ENCODE results near the gene C9orf78. TPM values are rescaled to one million over a fixed set of nuclear protein-coding genes. Genes with fewer than 3 reads are reported as not detected.

C9orf78 gene
- polyA plus RNA-seq, 1 donor = 47.5 TPM

GRCh38 chr9:129867136-129868022 lies 32.3 kb upstream of the C9orf78 start:
- no peaks in the 10 kb centered on the region for H3K9me3 ChIP-seq (ENCODE audit: control insufficient read depth, low read depth, low read length)

GRCh38 chr9:129866394-129867135 lies 31.5 kb upstream of the C9orf78 start:
- H3K4me1 ChIP-seq (ENCODE audit: control insufficient read depth, insufficient read depth, low read length) = no peaks in the 10 kb centered on the region
- peaks cover 30% of the 10 kb centered on the region for H3K36me3 ChIP-seq (ENCODE audit: control insufficient read depth, insufficient read depth, low read length)
- H3K27ac ChIP-seq (ENCODE audit: low read length) = no peak overlapping the region
- H3K9me3 ChIP-seq (ENCODE audit: control insufficient read depth, low read depth, low read length) = no peaks in the 10 kb centered on the region
- no peak overlapping the region for H3K4me3 ChIP-seq (ENCODE audit: low read length)
- H3K27me3 ChIP-seq (ENCODE audit: control insufficient read depth, insufficient read depth, low read length) = no peaks in the 10 kb centered on the region
- 70% methylated on average over 2 of the region's 17 CpGs for WGBS (ENCODE audit: insufficient coverage, low lambda C conversion rate)
- DNase-seq = no peak

More at GRCh38 chr9:129867136-129868022, 32.3 kb upstream of the C9orf78 start:
- no peaks in the 10 kb centered on the region for H3K27me3 ChIP-seq (ENCODE audit: control insufficient read depth, insufficient read depth, low read length)
- no peak for DNase-seq
- no CpG with 5 or more reads among the region's 17 CpGs for WGBS (ENCODE audit: insufficient coverage, low lambda C conversion rate)
- H3K4me3 ChIP-seq (ENCODE audit: low read length) = no peak overlapping the region
- no peak overlapping the region for H3K27ac ChIP-seq (ENCODE audit: low read length)
- H3K36me3 ChIP-seq (ENCODE audit: control insufficient read depth, insufficient read depth, low read length) = peaks cover 25% of the 10 kb centered on the region
- H3K4me1 ChIP-seq (ENCODE audit: control insufficient read depth, insufficient read depth, low read length) = no peaks in the 10 kb centered on the region

GRCh38 chr9:129865668-129866320 lies 30.7 kb upstream of the C9orf78 start:
- DNase-seq = no peak
- Histone ChIP-seq H3K27ac (ENCODE audit: low read length) (no peak overlapping the region), H3K36me3 (ENCODE audit: control insufficient read depth, insufficient read depth, low read length) (peaks cover 38% of the 10 kb centered on the region), H3K4me1 (ENCODE audit: control insufficient read depth, insufficient read depth, low read length) (no peaks in the 10 kb centered on the region), H3K9me3 (ENCODE audit: control insufficient read depth, low read depth, low read length) (no peaks in the 10 kb centered on the region), H3K27me3 (ENCODE audit: control insufficient read depth, insufficient read depth, low read length) (no peaks in the 10 kb centered on the region), H3K4me3 (ENCODE audit: low read length) (no peak overlapping the region)
- WGBS (ENCODE audit: insufficient coverage, low lambda C conversion rate) = no CpG with 5 or more reads among the region's 14 CpGs

GRCh38 chr9:129864991-129865647 lies 30.0 kb upstream of the C9orf78 start:
- Histone ChIP-seq H3K27me3 (ENCODE audit: control insufficient read depth, insufficient read depth, low read length) (no peaks in the 10 kb centered on the region), H3K4me3 (ENCODE audit: low read length) (no peak overlapping the region), H3K4me1 (ENCODE audit: control insufficient read depth, insufficient read depth, low read length) (no peaks in the 10 kb centered on the region), H3K9me3 (ENCODE audit: control insufficient read depth, low read depth, low read length) (no peaks in the 10 kb centered on the region), H3K36me3 (ENCODE audit: control insufficient read depth, insufficient read depth, low read length) (peaks cover 42% of the 10 kb centered on the region), H3K27ac (ENCODE audit: low read length) (no peak overlapping the region)
- WGBS (ENCODE audit: insufficient coverage, low lambda C conversion rate) = no CpG with 5 or more reads among the region's 11 CpGs
- no peak for DNase-seq

GRCh38 chr9:129863059-129863690 lies 28.1 kb upstream of the C9orf78 start:
- Histone ChIP-seq H3K9me3 (ENCODE audit: control insufficient read depth, low read depth, low read length) (no peaks in the 10 kb centered on the region), H3K27ac (ENCODE audit: low read length) (no peak overlapping the region), H3K27me3 (ENCODE audit: control insufficient read depth, insufficient read depth, low read length) (no peaks in the 10 kb centered on the region), H3K4me3 (ENCODE audit: low read length) (no peak overlapping the region), H3K36me3 (ENCODE audit: control insufficient read depth, insufficient read depth, low read length) (peaks cover 49% of the 10 kb centered on the region), H3K4me1 (ENCODE audit: control insufficient read depth, insufficient read depth, low read length) (no peaks in the 10 kb centered on the region)
- no peak for DNase-seq
- WGBS (ENCODE audit: insufficient coverage, low lambda C conversion rate) = no CpG with 5 or more reads among the region's 14 CpGs

- Histone ChIP-seq H3K27me3 (ENCODE audit: control insufficient read depth, insufficient read depth, low read length) (no peaks in the 10 kb centered on the region), H3K36me3 (ENCODE audit: control insufficient read depth, insufficient read depth, low read length) (peaks cover 56% of the 10 kb centered on the region), H3K4me3 (ENCODE audit: low read length) (no peak overlapping the region), H3K27ac (ENCODE audit: low read length) (no peak overlapping the region), H3K4me1 (ENCODE audit: control insufficient read depth, insufficient read depth, low read length) (no peaks in the 10 kb centered on the region), H3K9me3 (ENCODE audit: control insufficient read depth, low read depth, low read length) (no peaks in the 10 kb centered on the region)
- WGBS (ENCODE audit: insufficient coverage, low lambda C conversion rate) = no CpG with 5 or more reads among the region's 12 CpGs
- DNase-seq = no peak
Observed at GRCh38 chr9:129861447-129861827, 26.4 kb upstream of the C9orf78 start.

GRCh38 chr9:129860653-129861446 lies 25.8 kb upstream of the C9orf78 start:
- no CpG with 5 or more reads among the region's 11 CpGs for WGBS (ENCODE audit: insufficient coverage, low lambda C conversion rate)
- Histone ChIP-seq H3K36me3 (ENCODE audit: control insufficient read depth, insufficient read depth, low read length) (peaks cover 57% of the 10 kb centered on the region), H3K27ac (ENCODE audit: low read length) (no peak overlapping the region), H3K4me3 (ENCODE audit: low read length) (no peak overlapping the region), H3K9me3 (ENCODE audit: control insufficient read depth, low read depth, low read length) (no peaks in the 10 kb centered on the region), H3K4me1 (ENCODE audit: control insufficient read depth, insufficient read depth, low read length) (no peaks in the 10 kb centered on the region), H3K27me3 (ENCODE audit: control insufficient read depth, insufficient read depth, low read length) (no peaks in the 10 kb centered on the region)
- no peak for DNase-seq

- H3K36me3 ChIP-seq (ENCODE audit: control insufficient read depth, insufficient read depth, low read length) = peaks cover 65% of the 10 kb centered on the region
- H3K27me3 ChIP-seq (ENCODE audit: control insufficient read depth, insufficient read depth, low read length) = no peaks in the 10 kb centered on the region
- no peaks in the 10 kb centered on the region for H3K4me1 ChIP-seq (ENCODE audit: control insufficient read depth, insufficient read depth, low read length)
- no peaks in the 10 kb centered on the region for H3K9me3 ChIP-seq (ENCODE audit: control insufficient read depth, low read depth, low read length)
- no peak overlapping the region for H3K27ac ChIP-seq (ENCODE audit: low read length)
- WGBS (ENCODE audit: insufficient coverage, low lambda C conversion rate) = no CpG with 5 or more reads among the region's 11 CpGs
- H3K4me3 ChIP-seq (ENCODE audit: low read length) = no peak overlapping the region
- DNase-seq = no peak
Observed at GRCh38 chr9:129858167-129858962, 23.3 kb upstream of the C9orf78 start.

- H3K27me3 ChIP-seq (ENCODE audit: control insufficient read depth, insufficient read depth, low read length) = no peaks in the 10 kb centered on the region
- DNase-seq = no peak
- WGBS (ENCODE audit: insufficient coverage, low lambda C conversion rate) = no CpG with 5 or more reads among the region's 7 CpGs
- no peak overlapping the region for H3K27ac ChIP-seq (ENCODE audit: low read length)
- no peak overlapping the region for H3K4me3 ChIP-seq (ENCODE audit: low read length)
- no peaks in the 10 kb centered on the region for H3K9me3 ChIP-seq (ENCODE audit: control insufficient read depth, low read depth, low read length)
- H3K4me1 ChIP-seq (ENCODE audit: control insufficient read depth, insufficient read depth, low read length) = no peaks in the 10 kb centered on the region
- peaks cover 68% of the 10 kb centered on the region for H3K36me3 ChIP-seq (ENCODE audit: control insufficient read depth, insufficient read depth, low read length)
Observed at GRCh38 chr9:129857207-129857606, 22.1 kb upstream of the C9orf78 start.

Measured in large intestine (tissue), 3 donors.